Measurements from ENCODE around the gene UBAC1.

Gene UBAC1

DNA sequence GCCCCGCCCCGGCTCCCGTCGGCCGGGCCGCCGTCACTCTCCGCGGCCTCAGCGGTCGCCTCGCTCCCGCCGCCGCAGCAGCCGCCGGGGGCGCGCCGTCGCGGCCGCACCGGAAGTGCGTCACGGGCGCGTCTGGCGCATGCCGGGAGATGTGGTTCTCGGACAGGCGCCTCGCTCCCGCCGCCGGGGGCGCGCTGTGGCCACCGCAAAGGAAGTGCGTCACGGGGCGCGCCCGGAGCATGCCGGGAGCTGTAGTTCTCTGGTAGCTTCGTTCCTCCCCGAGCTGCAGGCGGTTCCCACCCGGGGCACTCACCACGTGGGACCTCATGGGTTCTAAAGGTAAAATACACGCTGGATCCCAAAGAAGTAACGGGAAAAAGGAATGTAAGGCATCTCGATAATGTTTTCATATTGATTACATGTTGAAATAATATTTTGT, at the start of gene UBAC1:
Gene UBAC1 (minus strand): TSS at position 97 of the 439 bp plus-strand sequence. CDS start 211 bp downstream, outside the sequence.
- DNase-seq = peak; percentile 97

DNA sequence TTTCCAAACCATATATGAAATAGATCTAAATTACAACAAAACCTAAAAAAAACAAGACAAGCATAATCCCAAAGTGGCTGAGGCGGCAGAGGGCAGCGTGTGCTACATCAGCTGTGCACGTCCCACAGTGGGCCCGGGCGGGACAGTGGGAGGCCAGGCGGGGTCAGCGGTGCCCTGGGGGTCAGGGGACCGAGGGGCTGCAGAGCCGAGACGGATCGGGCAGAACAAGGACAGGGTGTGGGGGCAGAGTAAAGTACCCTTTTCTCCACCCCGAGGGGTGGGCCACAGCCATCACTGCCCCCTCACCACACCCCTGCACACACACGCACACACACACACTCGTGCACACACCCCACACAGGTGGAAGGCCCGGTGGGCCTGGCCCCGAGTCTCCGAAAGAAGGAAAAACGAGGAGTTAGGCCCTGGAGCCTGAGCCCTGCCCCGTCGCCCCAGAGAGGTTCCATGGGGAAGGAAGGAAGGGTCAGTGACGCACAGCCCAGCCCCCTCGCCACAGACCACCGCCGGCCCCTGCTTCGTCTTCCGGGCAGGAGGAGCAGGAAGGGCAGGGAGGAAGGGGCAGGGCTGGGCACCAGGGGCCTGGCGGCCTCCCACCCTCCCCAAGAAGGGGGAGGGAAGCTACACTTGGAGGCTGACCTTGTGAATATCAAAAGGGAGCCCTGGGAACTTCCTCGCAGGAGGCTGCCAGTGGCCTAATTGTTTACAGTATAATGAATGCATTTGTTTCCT, 49.6 kb upstream of the UBAC1 start:
- DNase-seq = peak; percentile 60

DNA sequence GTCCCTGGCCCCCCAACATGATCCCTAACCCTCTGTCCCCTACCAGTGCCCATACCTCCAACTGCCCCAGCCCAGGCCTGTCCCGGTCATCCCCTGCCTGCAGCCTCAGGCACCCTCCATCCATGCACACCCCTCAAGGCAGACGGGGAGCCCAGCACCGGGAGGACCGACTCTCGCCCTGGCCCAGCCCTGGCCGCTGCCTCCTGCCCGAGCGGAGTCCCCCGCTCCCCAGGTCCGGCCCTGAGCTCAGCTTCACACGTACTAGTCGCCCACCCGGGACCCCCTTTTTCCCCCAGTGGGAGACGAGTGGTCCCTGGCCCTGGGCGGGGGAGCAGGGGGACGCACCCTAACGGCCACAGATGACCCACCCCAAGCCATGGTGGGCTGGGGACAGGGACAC, 49.0 kb upstream of the UBAC1 start:
- no peak for DNase-seq

- no peak for DNase-seq
Measured at GRCh38 chr9:136009516-136009915, 48.3 kb upstream of the UBAC1 start.

GRCh38 chr9:136008693-136008997, 47.5 kb upstream of the UBAC1 start:
- DNase-seq = no peak

- DNase-seq = peak; percentile 25
Measured at GRCh38 chr9:136007934-136008692, 46.9 kb upstream of the UBAC1 start.

GRCh38 chr9:136007276-136007933, 46.2 kb upstream of the UBAC1 start:
- DNase-seq = peak; percentile 43

DNA sequence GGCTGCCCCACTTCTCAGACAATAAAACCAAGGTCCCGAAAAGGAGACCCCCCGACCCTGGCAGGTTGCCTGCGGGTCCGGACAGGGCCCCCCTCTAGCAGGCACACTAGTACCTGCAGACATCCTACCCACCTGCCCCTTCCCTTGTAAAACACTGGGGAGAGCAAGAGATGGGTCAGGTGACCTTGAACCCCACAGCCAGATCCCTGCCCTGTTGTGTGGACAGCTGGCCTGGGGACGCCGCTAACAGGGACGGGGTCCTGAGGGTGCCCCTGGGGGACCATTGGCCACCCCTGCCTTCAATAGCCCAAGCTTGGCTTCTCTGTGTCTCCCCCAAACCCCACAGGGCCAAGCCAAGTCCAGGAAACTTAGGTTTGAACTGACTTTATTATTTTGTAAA, 45.0 kb upstream of the UBAC1 start:
- no peak for DNase-seq

DNA sequence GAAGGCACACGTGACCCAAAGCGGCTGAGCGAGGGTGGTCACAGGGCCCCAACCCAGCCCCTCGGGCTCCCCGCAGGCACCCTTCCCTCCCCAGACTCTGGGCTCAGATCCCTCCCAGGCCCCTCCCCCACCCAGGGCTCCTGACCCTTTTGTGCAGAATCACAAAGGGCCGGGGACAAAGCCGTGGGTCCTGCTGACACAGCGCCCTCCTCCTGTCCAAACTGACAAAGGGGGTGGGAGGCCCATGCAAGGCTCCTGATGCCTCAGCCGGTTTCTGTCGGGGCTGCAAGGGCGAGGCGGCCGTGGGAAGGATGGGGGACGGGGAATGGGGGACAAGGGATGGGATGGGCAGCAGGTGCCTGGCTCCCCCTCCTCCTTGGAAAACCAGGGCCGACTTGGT, 43.5 kb upstream of the UBAC1 start:
- DNase-seq = peak; percentile 90

DNA sequence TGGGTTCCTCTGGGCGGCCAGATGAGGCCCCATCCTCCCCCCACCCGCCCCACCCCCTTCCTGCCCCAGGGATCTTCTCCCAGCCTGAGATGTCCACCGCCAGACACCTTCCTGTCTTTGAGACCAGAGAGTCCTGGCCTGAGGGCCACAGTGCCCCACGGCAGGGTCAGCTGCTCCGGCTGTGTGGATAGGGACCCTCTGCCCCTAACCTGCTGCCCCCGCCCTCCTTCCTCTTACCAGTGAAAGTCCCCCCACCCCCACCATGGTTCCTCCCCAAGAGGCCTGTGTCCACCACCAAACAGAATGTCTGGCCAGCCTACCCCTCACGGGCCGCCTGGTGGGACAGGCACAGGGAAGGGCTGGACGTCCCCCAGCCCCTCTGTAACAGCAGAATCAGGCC, 43.0 kb upstream of the UBAC1 start:
- DNase-seq = no peak

DNA sequence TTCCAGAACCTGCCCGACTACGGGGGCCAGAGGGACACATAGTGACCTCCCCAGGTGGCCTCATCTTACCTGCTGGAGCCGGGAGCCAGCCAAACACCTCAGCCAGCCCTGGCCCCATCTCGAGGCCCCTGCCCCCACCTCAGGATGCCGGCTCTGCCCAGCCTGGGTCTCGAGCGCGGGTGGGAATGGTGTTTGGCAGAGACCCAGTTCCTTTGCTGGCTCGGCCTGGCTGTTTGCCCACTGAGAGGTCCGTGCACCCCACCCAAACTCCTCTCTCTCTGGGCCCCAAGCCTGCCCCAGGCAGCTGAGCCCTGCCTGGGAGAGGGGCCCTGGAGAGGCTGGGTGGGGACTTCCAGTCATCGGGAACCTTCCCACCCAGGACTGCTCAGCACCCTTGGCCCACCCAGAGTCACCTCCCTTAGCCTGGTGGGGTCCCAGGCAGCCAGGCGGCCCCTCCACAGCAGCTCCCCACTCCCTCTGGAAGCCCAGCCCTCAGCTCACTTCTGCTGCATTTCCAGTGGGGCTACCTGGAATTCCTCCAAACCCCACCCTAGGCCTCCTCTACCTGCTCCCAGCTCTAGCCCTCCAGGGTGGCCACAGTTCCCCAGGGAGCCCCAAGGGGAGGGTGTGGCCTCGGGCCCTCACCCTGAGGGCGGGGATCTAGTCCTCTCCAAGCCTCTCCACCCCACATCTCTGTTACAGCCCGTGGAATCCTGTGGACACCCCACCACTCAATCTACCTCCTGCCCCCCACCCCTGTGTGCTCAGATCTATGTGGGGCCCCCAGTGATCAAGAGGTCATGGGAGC, 42.4 kb upstream of the UBAC1 start:
- peak; percentile 28 for DNase-seq

DNA sequence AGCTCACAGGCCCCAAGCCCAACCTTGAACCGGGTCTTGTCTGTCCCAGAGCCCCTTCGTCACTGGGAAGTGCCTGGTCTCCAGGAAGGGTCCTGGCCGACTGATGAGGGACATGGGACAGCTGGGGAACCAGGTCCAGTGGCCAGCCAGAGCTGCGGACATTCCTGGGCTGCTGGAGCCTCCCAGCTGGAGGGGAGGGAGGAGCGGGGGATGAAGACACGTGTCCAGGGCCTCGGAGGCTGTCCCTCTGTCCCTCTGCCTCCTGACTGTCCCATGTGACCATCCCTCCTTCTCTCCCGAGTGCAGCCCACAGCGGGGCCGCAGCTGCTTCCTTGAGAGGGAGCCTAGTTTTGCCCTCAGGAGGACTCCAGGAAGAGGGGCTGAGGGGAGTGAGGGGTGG, 41.7 kb upstream of the UBAC1 start:
- peak; percentile 65 for DNase-seq

GRCh38 chr9:136002215-136002614, 41.0 kb upstream of the UBAC1 start:
- DNase-seq = no peak

GRCh38 chr9:136001231-136001630, 40.1 kb upstream of the UBAC1 start:
- DNase-seq = no peak

DNA sequence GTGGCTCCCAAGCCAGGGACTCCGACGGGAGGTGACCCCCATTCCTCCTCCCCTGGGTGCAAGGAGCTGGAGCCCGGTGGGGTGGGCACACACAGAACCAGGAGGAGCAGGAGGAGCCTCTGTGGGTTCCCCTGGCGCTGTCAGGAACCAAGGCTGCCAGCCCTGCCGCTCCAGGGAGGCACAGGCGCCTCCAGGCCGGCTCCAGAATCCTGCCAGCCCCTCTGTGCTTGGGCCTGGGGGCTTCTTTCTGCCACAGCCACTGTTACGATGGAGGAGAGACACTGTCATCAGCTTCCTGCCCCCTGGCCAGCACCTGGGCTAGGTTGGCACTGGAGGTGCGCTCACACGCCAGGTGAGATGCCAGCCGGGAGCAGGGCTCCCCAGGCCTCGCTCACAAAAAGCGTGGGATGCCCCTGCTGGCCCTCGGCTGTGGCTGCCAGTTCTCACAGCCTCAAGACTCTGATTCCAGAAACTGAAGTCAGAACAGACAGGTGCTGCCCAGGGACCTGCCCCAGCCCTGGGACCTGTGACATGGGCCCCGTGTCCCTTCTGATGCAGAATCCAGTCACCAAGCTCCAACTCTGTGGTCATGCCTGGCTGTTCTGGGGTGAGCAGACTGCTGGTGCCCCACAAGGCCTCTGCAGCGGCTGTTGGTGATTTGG, 37.4 kb upstream of the UBAC1 start:
- DNase-seq = no peak

DNA sequence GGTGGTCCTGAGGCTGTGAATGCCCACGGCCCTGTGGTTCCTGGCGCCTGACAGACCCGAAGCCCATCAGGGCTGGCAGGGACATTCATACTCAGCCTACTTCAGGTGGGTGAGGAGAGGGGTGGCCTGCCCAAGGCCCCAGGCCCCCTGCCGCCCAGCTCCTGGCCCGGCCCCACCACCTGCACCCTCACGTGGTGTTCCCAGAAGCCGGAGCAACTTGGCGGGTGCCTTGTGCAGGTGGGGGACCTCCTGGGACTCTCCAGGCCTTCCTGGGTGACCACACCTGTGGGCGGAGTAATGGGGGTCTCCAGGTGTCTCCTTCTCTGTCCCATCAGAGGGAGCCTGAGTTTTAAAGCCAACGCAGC, 36.8 kb upstream of the UBAC1 start:
- no peak for DNase-seq

DNA sequence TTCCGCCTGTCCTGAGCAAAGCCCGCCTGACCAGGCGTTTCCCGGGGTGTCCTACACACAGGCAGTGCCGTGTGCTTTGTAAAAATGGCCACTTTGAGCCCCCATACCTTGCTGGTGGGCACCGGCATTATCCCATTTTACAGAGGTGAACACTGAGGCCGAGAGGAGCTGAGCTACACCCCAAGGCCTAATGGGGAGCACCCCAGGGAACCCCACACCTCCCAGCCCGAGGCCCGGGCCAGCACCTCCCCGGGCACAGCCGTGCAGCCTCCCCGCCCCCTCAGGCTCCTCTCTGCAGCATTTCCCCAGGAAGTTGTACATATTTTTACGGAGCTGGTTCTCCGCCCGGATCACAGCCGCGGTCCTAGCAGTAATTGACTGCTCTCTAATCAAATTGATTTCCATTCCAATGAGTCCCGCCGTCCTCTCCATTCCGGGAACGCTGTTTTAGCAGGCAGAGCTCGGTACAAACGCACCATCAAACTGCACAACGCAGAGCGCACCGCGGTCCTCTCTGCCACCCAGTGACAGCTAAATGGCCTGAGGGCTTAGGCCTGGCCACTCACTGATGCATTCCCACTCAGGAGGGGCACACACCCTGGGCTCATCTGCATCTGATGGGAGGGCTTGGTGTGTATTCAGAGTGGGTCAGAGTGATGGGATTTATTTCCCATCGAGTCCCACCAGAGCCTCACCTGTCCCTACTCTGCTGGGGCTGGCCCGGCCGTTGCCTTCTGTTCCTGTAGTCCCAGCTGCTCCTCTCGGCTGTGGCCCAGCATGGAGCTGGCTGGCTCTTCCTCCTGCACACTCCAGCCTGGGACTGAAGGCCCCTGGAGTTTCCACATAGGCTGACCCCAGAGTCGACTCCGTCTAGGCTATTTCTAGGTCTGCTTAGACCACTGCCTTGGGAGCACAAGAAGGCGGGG, 36.2 kb upstream of the UBAC1 start:
- DNase-seq = peak; percentile 49

GRCh38 chr9:135995816-135996215, 34.6 kb upstream of the UBAC1 start:
- DNase-seq = no peak

DNA sequence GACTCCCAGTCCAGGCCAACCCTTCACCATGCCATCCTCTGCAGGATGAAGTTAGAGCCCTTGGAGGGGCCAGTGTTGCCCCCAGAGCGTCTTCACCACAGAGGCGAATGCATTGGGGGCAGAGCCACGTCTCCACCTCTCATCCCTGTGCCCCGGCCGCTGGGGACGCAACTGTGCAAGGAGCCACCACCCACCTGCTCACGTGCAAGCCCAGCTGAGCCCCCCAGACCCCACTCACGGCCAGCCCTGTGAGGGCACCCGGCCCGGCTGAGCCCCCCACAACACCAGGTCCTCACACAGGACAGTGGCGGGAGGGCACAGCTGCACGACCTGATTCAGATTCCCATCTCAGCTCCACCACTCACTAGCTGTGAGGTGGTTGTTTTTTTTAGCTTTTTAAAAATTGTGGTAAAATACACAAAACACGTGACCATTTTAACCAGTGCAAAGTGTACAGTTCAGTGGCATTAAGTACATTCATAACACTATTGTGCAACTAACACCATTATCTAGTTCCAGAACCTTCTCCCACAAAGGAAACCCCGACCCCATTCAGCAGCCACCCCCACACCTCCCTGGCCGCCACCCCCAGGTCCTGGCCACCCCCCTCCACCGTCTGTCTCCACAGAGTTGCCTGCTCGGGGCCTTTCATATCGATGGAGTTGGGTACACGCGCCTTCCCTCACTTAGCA, 33.5 kb upstream of the UBAC1 start:
- no peak for DNase-seq

DNA sequence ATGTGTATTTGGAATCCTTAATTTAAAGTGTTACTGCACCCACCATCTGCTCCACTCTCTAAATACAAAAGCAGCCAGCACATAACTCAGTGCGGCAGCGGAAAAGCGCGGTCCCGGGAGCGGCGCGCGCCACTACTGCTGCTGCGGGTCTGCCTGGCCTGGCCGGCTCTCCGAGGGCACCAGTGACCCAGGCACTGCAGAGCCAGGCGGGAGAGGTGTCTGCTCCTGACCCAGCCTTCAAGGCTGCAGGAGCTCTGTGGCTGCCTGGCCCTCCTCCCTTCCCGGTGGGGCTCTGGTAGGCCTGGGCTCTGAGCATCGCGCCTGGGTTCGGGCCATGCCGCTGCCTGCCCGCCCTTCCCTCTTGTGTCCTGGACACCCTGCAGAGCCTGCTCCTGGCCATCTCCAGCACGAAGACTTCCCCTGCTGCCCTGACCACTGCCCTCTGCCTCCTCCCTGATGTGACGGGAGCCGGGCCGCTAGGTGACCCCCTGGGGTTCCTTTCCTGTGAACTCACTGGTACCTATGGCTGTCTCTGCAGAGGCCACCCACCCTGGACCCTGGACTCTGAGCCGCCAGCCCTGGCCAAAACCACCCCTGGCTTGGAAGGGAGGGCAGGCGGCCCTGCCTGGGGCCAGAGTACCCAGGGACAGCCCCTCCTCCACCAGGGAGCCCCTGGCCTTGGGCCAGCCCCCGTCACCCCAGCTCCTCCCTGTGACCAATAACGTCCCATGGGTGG, 32.8 kb upstream of the UBAC1 start:
- DNase-seq = peak; percentile 28

Measured in eye (tissue), 1 donor.